A673 (cell line): ENCODE data around the gene OR51V1.
"Not testable (repeated sequence)": the region's sequence is repeated elsewhere in the genome, so short reads cannot be mapped to it uniquely, and the experiment has no call there.

Experiments used
- CTCF ChIP-seq: fragments of 300-800, 200-600 bp; sonication (generic); conservative IDR thresholded peaks from 2 replicates; pipeline ENCODE4 v1.5.1; 2017; ENCODE audit warnings: low read depth, mild to moderate bottlenecking, antibody characterized with exemption, low read length, moderate library complexity, mixed read lengths
- EZH2 ChIP-seq: fragments of 200-600 bp; sonication (generic); IDR thresholded peaks from 2 replicates; pipeline ENCODE4 v1.6.1; 2017; ENCODE audit warnings: borderline replicate concordance, low read depth, mild to moderate bottlenecking, mixed read lengths, antibody characterized with exemption, low read length; ENCODE audit not compliant: poor library complexity, severe bottlenecking

GRCh38 chr11:5164807-5165206 is 35.7 kb downstream of the OR51V1 start:
- TF ChIP-seq CTCF, EZH2: not testable (repeated sequence)
